HepG2 (cell line): ENCODE data around the gene STARD13. TPM values are rescaled to one million over a fixed set of nuclear protein-coding genes. Genes with fewer than 3 reads are reported as not detected.
A peak's percentile ranks its signal among the peaks of the same experiment; 100 is the strongest.

ENCODE experiments used
- DZIP1 ChIP-seq: sonication (generic); formaldehyde crosslinking; IDR thresholded peaks from 2 replicates; pipeline ENCODE4 v1.5.0; 2020; ENCODE audit warnings: mild to moderate bottlenecking, missing genetic modification reagents
- FOXP4 ChIP-seq: sonication (generic); formaldehyde crosslinking; IDR thresholded peaks from 2 replicates; pipeline ENCODE4 v1.4.0; 2020; ENCODE audit warnings: missing genetic modification reagents
- HOXA3 ChIP-seq: sonication (generic); formaldehyde crosslinking; IDR thresholded peaks from 2 replicates; pipeline ENCODE4 v1.5.0; 2020; ENCODE audit warnings: missing genetic modification reagents
- KDM1A ChIP-seq: IDR thresholded peaks from 2 replicates; pipeline ENCODE4 v1.6.1; 2016; ENCODE audit warnings: missing compliant biosample characterization
- MLLT10 ChIP-seq: sonication (generic); formaldehyde crosslinking; IDR thresholded peaks from 2 replicates; pipeline ENCODE4 v1.4.0; 2020; ENCODE audit warnings: missing genetic modification reagents
- MLXIP ChIP-seq: sonication (generic); formaldehyde crosslinking; IDR thresholded peaks from 2 replicates; pipeline ENCODE4 v1.9.0; 2021; ENCODE audit warnings: missing genetic modification reagents, borderline replicate concordance
- NCOA1 ChIP-seq: sonication (generic); formaldehyde crosslinking; IDR thresholded peaks from 2 replicates; pipeline ENCODE4 v1.9.0; 2021; ENCODE audit warnings: missing genetic modification reagents
- TFE3 ChIP-seq: IDR thresholded peaks from 2 replicates; pipeline ENCODE4 v1.6.1; 2016
- polyA plus RNA-seq, 8 experiments: library from polyadenylated mRNA; depleted of rRNA in 3 of 8; stranded (reverse) in 7 of 8; unstranded in 1 of 8; fragments of >200 nt; fragmentation: Illumina TruSeq in 4 of 8; extraction: Trizol in 4 of 8; gene quantifications; 2 replicates each; pipeline versions ENCODE4 v1.2.1 to v1.2.3, GENCODE V29; 2011 to 2016; ENCODE audit warnings: low read depth in 4 of 8, missing spikeins in 1 of 8, mixed read lengths in 1 of 8; ENCODE audit not compliant: insufficient read depth in 1 of 8
- total RNA-seq, 5 experiments: library from RNA; depleted of rRNA; stranded (reverse); fragments of >200 nt; fragmentation: Illumina TruSeq; extraction: Trizol; gene quantifications; 2 replicates each; pipeline ENCODE4 v1.2.3, GENCODE V29; 2016; ENCODE audit warnings: low read depth in 1 of 5

The STARD13 gene
- total and polyA plus RNA-seq, 2 of the 13 experiments (the other 11 are each of a cell fraction or from before 2014, with no cell fraction given) = 12.8 to 14.3 TPM

- TF ChIP-seq MLXIP (no peak), HOXA3 (CRISPR knock-in tag) (peak; percentile 89), KDM1A (peak; percentile 69; the same call in 1 of the 2 replicates), FOXP4 (CRISPR knock-in tag) (peak; percentile 87; the same call in 1 of the 2 replicates), NCOA1 (CRISPR knock-in tag) (0 out of 2 replicates have a peak, but pooled peaks have one; percentile 30), DZIP1 (no peak), MLLT10 (CRISPR knock-in tag) (no peak), TFE3 (CRISPR knock-in tag) (peak; percentile 82)
These were observed 159.6 kb downstream of the STARD13 start (continued) for GRCh38 chr13:33125821-33126570.
